K562 (cell line): ENCODE measurements around the gene JMJD1C. TPM values are rescaled to one million over a fixed set of nuclear protein-coding genes. Genes with fewer than 3 reads are reported as not detected.

ENCODE experiments used
- ATAC-seq: fragments of 200-7000 bp; cut with Tn5 transposase; 3 replicates; pipeline ENCODE4 v1.9.1; 2020; ENCODE audit warnings: moderate library complexity
- BruUV-seq: library from RNA; stranded (reverse); fragments of 400-500 nt; replicated peaks from 2 replicates; lab custom pipeline; 2021; lab: Mats Ljungman, UMichigan
- CTCF ChIA-PET: fragments of 300-600 bp; formaldehyde crosslinking; extraction: SDS; loops from one replicate; lab custom pipeline; 2021; ENCODE audit warnings: low intra/inter-chr PET ratio; lab: Yijun Ruan, JAX
- POLR2A ChIA-PET: fragments of 300-600, 350-650 bp; sonication (Branson Sonifier 250); formaldehyde crosslinking; extraction: SDS; loops from one replicate; lab custom pipeline; 2021; ENCODE audit warnings: antibody characterized with exemption, inconsistent platforms; lab: Yijun Ruan, JAX
- DNase-seq, 4 experiments: peaks; one replicate each; pipeline versions ENCODE4 v3.0.0 to v3.0.0-alpha.2; 2011 to 2018; ENCODE audit warnings: low spot score in 3 of 4, mixed read lengths in 3 of 4; ENCODE audit errors: extremely low read depth in 1 of 4
- FAIRE-seq: peaks from 2 replicates; lab custom pipeline; 2011; peaks lifted over from hg19 to GRCh38; lab: Jason Lieb, UNC
- H2AFZ ChIP-seq: 2 replicates; pipeline ENCODE4 v1.6.0; 2011; ENCODE audit warnings: low read depth, low read length, control low read depth, inconsistent platforms
- H3K27ac ChIP-seq: fragments of 200-600 bp; 3 replicates; pipeline ENCODE4 v1.8.0; 2011; ENCODE audit warnings: low read depth, mild to moderate bottlenecking, control low read depth, inconsistent platforms, low read length, moderate library complexity, mixed read lengths; ENCODE audit errors: extremely low read depth
- H3K27me3 ChIP-seq, 2 experiments: fragments of 300-600 bp in 1 of 2; 2 replicates in 1 of 2; 3 replicates in 1 of 2; pipeline versions ENCODE4 v1.6.0 to v1.8.0; 2011; ENCODE audit warnings: inconsistent platforms in 2 of 2, low read length in 2 of 2, mild to moderate bottlenecking in 1 of 2, mixed read lengths in 1 of 2, moderate library complexity in 1 of 2; ENCODE audit not compliant: control insufficient read depth in 2 of 2, insufficient read depth in 2 of 2
- H3K36me3 ChIP-seq: fragments of 300-600 bp; 3 replicates; pipeline ENCODE4 v1.8.0; 2011; ENCODE audit warnings: mild to moderate bottlenecking, low read length, inconsistent platforms; ENCODE audit not compliant: control insufficient read depth, insufficient read depth
- H3K4me1 ChIP-seq, 2 experiments: fragments of 200-600 bp in 1 of 2; replicated peaks in 1 of 2; 2 replicates in 1 of 2; 3 replicates in 1 of 2; pipeline versions ENCODE4 v1.5.1 to v1.8.0; 2011; ENCODE audit warnings: inconsistent platforms in 2 of 2, low read length in 2 of 2, mild to moderate bottlenecking in 1 of 2, mixed read lengths in 1 of 2, moderate library complexity in 1 of 2; ENCODE audit not compliant: control insufficient read depth in 2 of 2, insufficient read depth in 2 of 2
- H3K4me2 ChIP-seq: 2 replicates; pipeline ENCODE4 v1.6.1; 2011; ENCODE audit warnings: low read length, control low read depth, inconsistent platforms, mixed read lengths; ENCODE audit not compliant: insufficient read depth
- H3K4me3 ChIP-seq: fragments of 200-600 bp; sonication (generic), shearing (Covaris generic); 2 replicates; pipeline ENCODE4 v1.5.1; 2016; ENCODE audit warnings: control low read depth, inconsistent platforms
- H3K79me2 ChIP-seq: fragments of 200-600 bp; 3 replicates; pipeline ENCODE4 v1.8.0; 2011; ENCODE audit warnings: low read length, inconsistent platforms; ENCODE audit not compliant: control insufficient read depth, insufficient read depth
- H3K9ac ChIP-seq, 2 experiments: 2 replicates each; pipeline versions ENCODE4 v1.6.0 to v1.6.1; 2011; ENCODE audit warnings: low read depth in 2 of 2, low read length in 2 of 2, control low read depth in 1 of 2, inconsistent platforms in 1 of 2, mild to moderate bottlenecking in 1 of 2, mixed read lengths in 1 of 2; ENCODE audit not compliant: insufficient read depth in 1 of 2
- H3K9me1 ChIP-seq: one replicate; pipeline ENCODE4 v1.6.0; 2011; ENCODE audit warnings: inconsistent platforms, mild to moderate bottlenecking, low read length, moderate library complexity; ENCODE audit not compliant: control insufficient read depth, insufficient read depth
- H3K9me3 ChIP-seq: replicated peaks from 2 replicates; pipeline ENCODE4 v1.5.1; 2011; ENCODE audit warnings: low read depth, low read length, inconsistent platforms; ENCODE audit not compliant: control insufficient read depth, insufficient read depth
- H4K20me1 ChIP-seq: replicated peaks from 2 replicates; pipeline ENCODE4 v1.6.1; 2011; ENCODE audit warnings: low read length, inconsistent platforms, mixed read lengths; ENCODE audit not compliant: control insufficient read depth, insufficient read depth
- CBX1 ChIP-seq: sonication (generic); IDR thresholded peaks from 2 replicates; pipeline ENCODE4 v1.6.1; 2016; ENCODE audit warnings: antibody characterized with exemption, low read depth, mild to moderate bottlenecking
- CBX3 ChIP-seq, 2 experiments: IDR thresholded peaks; 1 replicate in 1 of 2; 2 replicates in 1 of 2; pipeline ENCODE4 v1.6.1; 2012; ENCODE audit warnings: inconsistent platforms in 2 of 2, low read length in 2 of 2, borderline replicate concordance in 1 of 2, control low read depth in 1 of 2
- DMBX1 ChIP-seq: fragments of 250-450 bp; sonication (Bioruptor Pico); IDR thresholded peaks from 2 replicates; pipeline ENCODE4 v1.8.0; 2022; ENCODE audit warnings: inconsistent platforms, mild to moderate bottlenecking, moderate library complexity, borderline replicate concordance
- MAFF ChIP-seq: IDR thresholded peaks from 2 replicates; pipeline ENCODE4 v1.6.1; 2012; ENCODE audit warnings: low read length, improper control_type of control experiment
- RBM25 ChIP-seq: fragments of 200-400 bp; formaldehyde crosslinking; IDR thresholded peaks from 2 replicates; pipeline ENCODE4 v1.6.1; 2018; ENCODE audit warnings: low read length, low read depth, moderate library complexity; ENCODE audit not compliant: severe bottlenecking
- RFX1 ChIP-seq: fragments of 450-650 bp; IDR thresholded peaks from 2 replicates; pipeline ENCODE4 v1.6.1; 2016; ENCODE audit warnings: mild to moderate bottlenecking, moderate library complexity
- SMAD4 ChIP-seq: fragments of 250-450 bp; sonication (Bioruptor Pico); conservative IDR thresholded peaks from 2 replicates; pipeline ENCODE4 v1.8.0; 2021; ENCODE audit warnings: inconsistent platforms, mild to moderate bottlenecking, moderate library complexity
- TRIM24 ChIP-seq, 2 experiments: fragments of 450-650 bp; IDR thresholded peaks; 2 replicates each; pipeline ENCODE4 v1.6.1; 2016
- ZKSCAN3 ChIP-seq: fragments of 250-450 bp; sonication (Bioruptor Pico); IDR thresholded peaks from 2 replicates; pipeline ENCODE4 v1.4.0; 2020
- WGBS: fragments of 100-300 bp; shearing (Covaris generic); methylation state at CpG from one replicate; pipeline ENCODE4 v1.1.6; 2016; ENCODE audit warnings: low coverage, mixed read lengths; ENCODE audit not compliant: insufficient coverage; ENCODE audit errors: missing lambda C conversion rate; 5-methylcytosine and 5-hydroxymethylcytosine counted together
- in situ Hi-C: fragments of 300-500 bp; cut with MboI; formaldehyde crosslinking; loops from 4 replicates; pipeline ENCODE4 v1.15.0; 2018; ENCODE audit warnings: inconsistent platforms, mixed read lengths
- intact Hi-C: fragments of 100-400 bp; cut with micrococcal nuclease; formaldehyde crosslinking; loops from 2 replicates; pipeline ENCODE4 v1.14.2; 2022
- polyA plus RNA-seq, 8 experiments: library from polyadenylated mRNA; depleted of rRNA in 4 of 8; stranded (reverse) in 5 of 8; unstranded in 3 of 8; fragments of >200 nt; fragmentation: Nextera tagmentation in 2 of 8; fragmentation: Illumina TruSeq in 1 of 8; extraction: Ambion mirVana in 2 of 8; extraction: Trizol in 1 of 8; gene quantifications; 2 replicates each; pipeline versions ENCODE4 v1.2.1 to v1.2.3, GENCODE V29; 2011 to 2014; ENCODE audit warnings: inconsistent platforms in 1 of 8, missing spikeins in 1 of 8
- total RNA-seq, 7 experiments: library from RNA; depleted of rRNA in 6 of 7; stranded (reverse); fragments of >200 nt in 6 of 7; fragmentation: Illumina TruSeq in 2 of 7; extraction: Trizol in 2 of 7; gene quantifications; 2 replicates each; pipeline versions ENCODE4 v1.2.1 to v1.2.3, GENCODE V29; 2011 to 2021; ENCODE audit warnings: low replicate concordance in 1 of 7
- TF ChIP-seq, protein P1 (sequence below): IDR thresholded peaks from 2 replicates; pipeline ENCODE4 v1.6.1; 2016; ENCODE audit warnings: missing genetic modification characterization, missing compliant biosample characterization
- TF ChIP-seq, protein P2 (sequence below): fragments of 450-650 bp; IDR thresholded peaks from 2 replicates; pipeline ENCODE4 v1.6.1; 2016; ENCODE audit warnings: low read depth, mild to moderate bottlenecking, moderate library complexity

JMJD1C gene
- total and polyA plus RNA-seq, 9 of the 15 experiments (the other 6 are each of a cell fraction or from before 2014, with no cell fraction given): 25.3 to 68.0 (median 47.2) TPM

DNA sequence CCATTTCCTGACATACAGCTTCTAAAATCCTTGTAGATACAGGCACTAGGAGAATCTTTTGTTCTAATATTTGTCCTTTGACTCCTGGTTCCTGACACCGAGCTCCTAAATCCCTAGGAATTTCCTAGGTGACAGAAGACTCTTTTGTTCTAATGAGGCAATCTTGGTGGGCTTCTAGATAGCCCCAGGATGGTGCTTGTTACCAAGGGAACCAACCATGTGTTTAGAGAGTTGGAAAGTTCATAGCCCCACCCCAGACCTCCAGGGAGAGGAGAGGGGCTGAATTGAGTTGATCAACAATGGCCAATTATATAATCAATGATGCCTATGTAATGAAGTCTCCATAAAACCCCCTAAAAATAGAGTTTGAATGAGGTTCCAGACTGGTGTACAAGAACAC is 145.1 kb downstream of the JMJD1C start:
- TF ChIP-seq DMBX1 (CRISPR knock-in tag) (no peak), SMAD4 (CRISPR knock-in tag) (no peak), TRIM24 (IDR thresholded peaks at IDR 0.05) (no peak), ZKSCAN3 (CRISPR knock-in tag) (no peak), RFX1 (peak; percentile 10; the same call in 1 of the 2 replicates), CBX3 (IDR thresholded peaks at IDR 0.05; ENCODE audit: borderline replicate concordance in 1 of 2, low read length in 2 of 2) (no peak)
- Histone ChIP-seq H3K27me3 (no peaks in the 10 kb centered on the region; a peak in 1 of 5 replicates), H3K9me1 (no peaks in the 10 kb centered on the region), H3K4me3 (no peak overlapping the region), H3K9ac (no peak overlapping the region), H3K36me3 (no peaks in the 10 kb centered on the region), H3K4me2 (no peak overlapping the region), H4K20me1 (no peaks in the 10 kb centered on the region), H2AFZ (no peak overlapping the region), H3K4me1 (peaks cover 5 to 23% of the 10 kb centered on the region in 2 experiments), H3K79me2 (peaks cover 43% of the 10 kb centered on the region), H3K9me3 (no peaks in the 10 kb centered on the region), H3K27ac (no peak overlapping the region)
- ATAC-seq (no peak), FAIRE-seq (no peak), DNase-seq (no peak)
- 94% methylated on average over 1 of the region's 1 CpG for WGBS
- POLR2A ChIA-PET: interaction anchor here (2.5 kb wide), 1 partner anchor 10 kb away, joined by 7 read pairs; no protein-coding TSS in a partner anchor
- no TSS peak for BruUV-seq
- intact Hi-C loops (loop anchor here (5.0 to 10.0 kb wide), 2 partner anchors 43 to 106 kb away; no protein-coding TSS in a partner anchor), in situ Hi-C loops (no loop called here)
- CTCF ChIA-PET: no interaction called here

DNA sequence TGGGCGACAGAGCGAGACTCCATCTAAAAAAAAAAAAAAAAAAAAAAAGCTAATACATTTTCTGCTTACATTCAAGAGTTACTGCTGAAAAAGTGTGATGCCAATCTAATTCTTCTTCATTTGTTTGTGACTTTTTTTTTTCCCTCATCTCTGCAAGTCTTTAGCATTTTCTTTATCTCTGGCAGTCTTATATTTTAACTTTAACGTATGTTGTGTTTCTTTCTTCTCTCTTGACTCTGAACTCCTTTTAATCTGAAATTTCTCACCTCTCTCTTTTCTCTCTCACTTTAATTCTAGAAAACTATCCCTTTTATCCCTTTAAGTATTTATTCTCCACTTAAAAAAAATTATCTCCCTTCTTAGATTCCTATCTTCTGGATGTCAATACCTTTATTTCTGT is 146.5 kb downstream of the JMJD1C start:
- in situ Hi-C loops (no loop called here), intact Hi-C loops (no loop called here)
- Histone ChIP-seq H3K4me2 (no peak overlapping the region), H3K27me3 (no peaks in the 10 kb centered on the region; a peak in 1 of 5 replicates), H3K9ac (no peak overlapping the region), H3K4me1 (peaks cover 5 to 14% of the 10 kb centered on the region in 2 experiments), H2AFZ (no peak overlapping the region), H3K9me1 (no peaks in the 10 kb centered on the region), H3K36me3 (no peaks in the 10 kb centered on the region), H4K20me1 (no peaks in the 10 kb centered on the region), H3K9me3 (no peaks in the 10 kb centered on the region), H3K79me2 (peaks cover 32% of the 10 kb centered on the region), H3K4me3 (no peak overlapping the region), H3K27ac (no peak overlapping the region)
- DNase-seq (no peak), ATAC-seq (no peak), FAIRE-seq (no peak)
- BruUV-seq: no TSS peak
- TF ChIP-seq CBX1: no peak
- TF ChIP-seq MAFF: no peak
- TF ChIP-seq RBM25: no peak
- TF ChIP-seq, protein P1, sequence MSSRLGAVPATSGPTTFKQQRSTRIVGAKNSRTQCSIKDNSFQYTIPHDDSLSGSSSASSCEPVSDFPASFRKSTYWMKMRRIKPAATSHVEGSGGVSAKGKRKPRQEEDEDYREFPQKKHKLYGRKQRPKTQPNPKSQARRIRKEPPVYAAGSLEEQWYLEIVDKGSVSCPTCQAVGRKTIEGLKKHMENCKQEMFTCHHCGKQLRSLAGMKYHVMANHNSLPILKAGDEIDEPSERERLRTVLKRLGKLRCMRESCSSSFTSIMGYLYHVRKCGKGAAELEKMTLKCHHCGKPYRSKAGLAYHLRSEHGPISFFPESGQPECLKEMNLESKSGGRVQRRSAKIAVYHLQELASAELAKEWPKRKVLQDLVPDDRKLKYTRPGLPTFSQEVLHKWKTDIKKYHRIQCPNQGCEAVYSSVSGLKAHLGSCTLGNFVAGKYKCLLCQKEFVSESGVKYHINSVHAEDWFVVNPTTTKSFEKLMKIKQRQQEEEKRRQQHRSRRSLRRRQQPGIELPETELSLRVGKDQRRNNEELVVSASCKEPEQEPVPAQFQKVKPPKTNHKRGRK (tag): peak; percentile 51; the same call in 1 of the 2 replicates
- TF ChIP-seq, protein P2, sequence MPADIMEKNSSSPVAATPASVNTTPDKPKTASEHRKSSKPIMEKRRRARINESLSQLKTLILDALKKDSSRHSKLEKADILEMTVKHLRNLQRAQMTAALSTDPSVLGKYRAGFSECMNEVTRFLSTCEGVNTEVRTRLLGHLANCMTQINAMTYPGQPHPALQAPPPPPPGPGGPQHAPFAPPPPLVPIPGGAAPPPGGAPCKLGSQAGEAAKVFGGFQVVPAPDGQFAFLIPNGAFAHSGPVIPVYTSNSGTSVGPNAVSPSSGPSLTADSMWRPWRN: no peak
- 93% methylated on average over 2 of the region's 3 CpGs for WGBS
- ChIA-PET CTCF (no interaction called here), POLR2A (no interaction called here)
